ENCODE data around the gene CAMTA1. TPM values are rescaled to one million over a fixed set of nuclear protein-coding genes. Genes with fewer than 3 reads are reported as not detected.

Gene CAMTA1
- total RNA-seq, 1 experiment from 2014 or later, result 60.0 TPM

DNA sequence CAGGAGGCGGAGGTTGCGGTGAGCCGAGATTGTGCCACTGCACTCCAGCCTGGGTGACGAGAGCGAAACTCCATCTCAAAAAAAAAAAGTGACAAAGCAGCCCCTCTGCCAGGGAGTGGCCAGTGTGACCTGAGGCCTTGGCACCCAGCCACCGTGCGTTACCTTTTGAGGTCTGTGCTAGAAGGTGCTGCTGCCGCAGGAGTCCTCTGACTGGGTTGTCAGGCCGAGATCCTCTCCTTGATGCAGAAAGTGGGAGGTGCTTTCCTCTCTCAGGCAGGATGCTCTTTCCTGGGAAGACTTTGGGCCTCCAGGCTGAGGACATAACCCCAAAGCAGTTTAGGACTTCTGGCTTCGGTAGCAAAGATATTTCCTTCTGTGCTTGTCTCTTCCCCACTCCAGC, 705.3 kb downstream of the CAMTA1 start:
- POLR2A ChIA-PET, result no interaction called here
- CTCF ChIA-PET, result interaction anchor here (0.7 kb wide), 1 partner anchor 96 kb away, joined by 4 read pairs; no protein-coding TSS in a partner anchor
- no peaks in the 10 kb centered on the region for H3K4me1 ChIP-seq
- no peaks in the 10 kb centered on the region for H3K36me3 ChIP-seq (ENCODE audit: control insufficient read depth, insufficient read depth, low read length)
- no peaks in the 10 kb centered on the region for H3K9me3 ChIP-seq
- no peak overlapping the region for H3K4me3 Mint-ChIP-seq (ENCODE audit: unreplicated experiment)
- TF ChIP-seq, protein P1, sequence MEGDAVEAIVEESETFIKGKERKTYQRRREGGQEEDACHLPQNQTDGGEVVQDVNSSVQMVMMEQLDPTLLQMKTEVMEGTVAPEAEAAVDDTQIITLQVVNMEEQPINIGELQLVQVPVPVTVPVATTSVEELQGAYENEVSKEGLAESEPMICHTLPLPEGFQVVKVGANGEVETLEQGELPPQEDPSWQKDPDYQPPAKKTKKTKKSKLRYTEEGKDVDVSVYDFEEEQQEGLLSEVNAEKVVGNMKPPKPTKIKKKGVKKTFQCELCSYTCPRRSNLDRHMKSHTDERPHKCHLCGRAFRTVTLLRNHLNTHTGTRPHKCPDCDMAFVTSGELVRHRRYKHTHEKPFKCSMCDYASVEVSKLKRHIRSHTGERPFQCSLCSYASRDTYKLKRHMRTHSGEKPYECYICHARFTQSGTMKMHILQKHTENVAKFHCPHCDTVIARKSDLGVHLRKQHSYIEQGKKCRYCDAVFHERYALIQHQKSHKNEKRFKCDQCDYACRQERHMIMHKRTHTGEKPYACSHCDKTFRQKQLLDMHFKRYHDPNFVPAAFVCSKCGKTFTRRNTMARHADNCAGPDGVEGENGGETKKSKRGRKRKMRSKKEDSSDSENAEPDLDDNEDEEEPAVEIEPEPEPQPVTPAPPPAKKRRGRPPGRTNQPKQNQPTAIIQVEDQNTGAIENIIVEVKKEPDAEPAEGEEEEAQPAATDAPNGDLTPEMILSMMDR (IDR thresholded peaks at IDR 0.05; ENCODE audit: insufficient read depth in 1 of 2, low read depth in 1 of 2, low read length in 1 of 2, severe bottlenecking in 1 of 2, unreplicated experiment in 1 of 2), result no peak
- no peaks in the 10 kb centered on the region for H3K4me1 Mint-ChIP-seq (ENCODE audit: low read depth, unreplicated experiment)
- peaks cover 16% of the 10 kb centered on the region for H3K9me3 Mint-ChIP-seq (ENCODE audit: unreplicated experiment)
- no peaks in the 10 kb centered on the region for H3K27me3 Mint-ChIP-seq (ENCODE audit: insufficient read depth, unreplicated experiment)
- BruUV-seq (replicated peaks), result no TSS peak
- no peaks in the 10 kb centered on the region for H3K27me3 ChIP-seq (replicated peaks; ENCODE audit: control insufficient read depth, insufficient read depth, low read length)
- intact Hi-C loops (cut with micrococcal nuclease; ENCODE audit: unreplicated experiment), result no loop called here
- no peak overlapping the region for H3K27ac Mint-ChIP-seq (ENCODE audit: unreplicated experiment)
- DNase-seq, result no peak
- peaks cover 4% of the 10 kb centered on the region for H3K36me3 Mint-ChIP-seq (ENCODE audit: insufficient read depth, unreplicated experiment)
- H3K4me3 ChIP-seq (ENCODE audit: low read depth, low read length), result no peak overlapping the region

DNA sequence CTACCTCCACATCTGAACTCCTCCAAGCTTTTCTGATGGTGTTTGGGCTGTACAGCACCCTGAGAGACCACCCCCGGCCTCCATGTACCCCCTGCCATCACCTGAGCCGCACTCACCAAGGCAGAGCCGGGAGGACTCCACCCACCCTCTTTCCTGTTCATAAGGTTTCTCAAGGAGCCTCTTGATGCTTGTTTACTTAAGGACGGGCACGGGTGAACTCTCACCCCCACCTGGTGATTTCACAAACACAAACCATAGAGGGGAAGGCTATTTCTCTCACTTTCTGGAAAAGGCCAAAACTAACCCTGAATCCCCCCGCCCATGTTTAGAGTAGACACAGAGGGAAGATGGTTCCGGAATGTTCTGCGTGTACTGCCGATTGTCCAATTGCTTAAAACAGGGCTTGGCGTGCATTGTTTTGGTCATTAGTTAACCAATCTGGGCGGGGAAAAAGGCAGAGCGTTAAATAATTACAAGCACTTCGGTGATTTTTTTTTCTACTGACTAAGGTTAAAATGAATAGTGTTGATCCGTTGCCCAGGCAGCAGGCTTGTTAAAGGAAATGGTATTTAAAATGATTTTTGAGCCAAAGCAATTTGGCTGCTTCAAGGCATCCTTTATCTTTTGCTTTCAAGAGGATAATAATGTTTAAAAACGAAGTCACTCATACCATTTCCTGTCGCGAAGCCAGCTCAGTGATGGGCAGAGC, 706.0 kb downstream of the CAMTA1 start:
- Mint-ChIP-seq H3K9me3 (ENCODE audit: unreplicated experiment) (peaks cover 16% of the 10 kb centered on the region), H3K4me3 (ENCODE audit: unreplicated experiment) (no peak overlapping the region), H3K4me1 (ENCODE audit: low read depth, unreplicated experiment) (no peaks in the 10 kb centered on the region), H3K27ac (ENCODE audit: unreplicated experiment) (no peak overlapping the region), H3K27me3 (ENCODE audit: insufficient read depth, unreplicated experiment) (no peaks in the 10 kb centered on the region), H3K36me3 (ENCODE audit: insufficient read depth, unreplicated experiment) (peaks cover 4% of the 10 kb centered on the region)
- POLR2A ChIA-PET, result no interaction called here
- intact Hi-C loops (cut with micrococcal nuclease; ENCODE audit: unreplicated experiment), result no loop called here
- CTCF ChIA-PET, result no interaction called here
- no peak for DNase-seq
- TF ChIP-seq, protein P1 (IDR thresholded peaks at IDR 0.05; ENCODE audit: insufficient read depth in 1 of 2, low read depth in 1 of 2, low read length in 1 of 2, severe bottlenecking in 1 of 2, unreplicated experiment in 1 of 2), result no peak
- no TSS peak for BruUV-seq (replicated peaks)
- Histone ChIP-seq H3K9me3 (no peaks in the 10 kb centered on the region), H3K36me3 (ENCODE audit: control insufficient read depth, insufficient read depth, low read length) (no peaks in the 10 kb centered on the region), H3K4me1 (no peaks in the 10 kb centered on the region), H3K4me3 (ENCODE audit: low read depth, low read length) (no peak overlapping the region), H3K27me3 (replicated peaks; ENCODE audit: control insufficient read depth, insufficient read depth, low read length) (no peaks in the 10 kb centered on the region)

DNA sequence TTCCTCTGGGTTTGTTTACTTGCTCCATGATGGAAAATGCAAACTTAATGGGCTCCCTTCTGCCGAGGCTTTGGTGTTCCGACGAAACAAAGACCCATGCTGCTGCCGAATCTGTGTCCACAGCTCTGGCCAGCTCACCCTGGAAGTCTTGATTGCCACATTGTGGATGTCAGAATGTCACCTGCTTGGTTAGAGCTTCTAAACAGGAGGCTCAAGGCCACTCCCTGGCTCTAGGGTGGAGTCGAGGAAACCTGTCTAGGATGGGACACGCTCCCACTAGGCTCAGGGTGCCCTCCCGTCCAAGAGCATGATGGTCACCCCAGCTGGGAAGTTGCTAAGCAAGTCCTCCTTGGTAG, 706.5 kb downstream of the CAMTA1 start:
- Mint-ChIP-seq H3K4me1 (ENCODE audit: low read depth, unreplicated experiment) (no peaks in the 10 kb centered on the region), H3K27ac (ENCODE audit: unreplicated experiment) (no peak overlapping the region), H3K36me3 (ENCODE audit: insufficient read depth, unreplicated experiment) (peaks cover 4% of the 10 kb centered on the region), H3K9me3 (ENCODE audit: unreplicated experiment) (peaks cover 16% of the 10 kb centered on the region), H3K4me3 (ENCODE audit: unreplicated experiment) (no peak overlapping the region), H3K27me3 (ENCODE audit: insufficient read depth, unreplicated experiment) (no peaks in the 10 kb centered on the region)
- ChIA-PET POLR2A (no interaction called here), CTCF (no interaction called here)
- intact Hi-C loops (cut with micrococcal nuclease; ENCODE audit: unreplicated experiment), result no loop called here
- Histone ChIP-seq H3K36me3 (ENCODE audit: control insufficient read depth, insufficient read depth, low read length) (no peaks in the 10 kb centered on the region), H3K4me3 (ENCODE audit: low read depth, low read length) (no peak overlapping the region), H3K27me3 (replicated peaks; ENCODE audit: control insufficient read depth, insufficient read depth, low read length) (no peaks in the 10 kb centered on the region), H3K9me3 (no peaks in the 10 kb centered on the region), H3K4me1 (no peaks in the 10 kb centered on the region)
- TF ChIP-seq, protein P1 (IDR thresholded peaks at IDR 0.05; ENCODE audit: insufficient read depth in 1 of 2, low read depth in 1 of 2, low read length in 1 of 2, severe bottlenecking in 1 of 2, unreplicated experiment in 1 of 2), result no peak
- no TSS peak for BruUV-seq (replicated peaks)
- DNase-seq, result no peak
